NCI-H2196 treated with DMSO at 0.1 percent for 48 hours (cell line): ENCODE measurements around the gene PKD2L2.
"Not testable (repeated sequence)": the region's sequence is repeated elsewhere in the genome, so short reads cannot be mapped to it uniquely, and the experiment has no call there.

Source experiments
- DNase-seq: peaks from one replicate; lab custom pipeline; 2025; ENCODE audit not compliant: unreplicated experiment; lab: John Stamatoyannopoulos, UW

The PKD2L2 gene

GRCh38 chr5:137887831-137888230 is 1.4 kb upstream of the PKD2L2 start:
- no peak for DNase-seq

- DNase-seq = no peak
Measured at GRCh38 chr5:137888466-137888862, 793 bp upstream of the PKD2L2 start.

- DNase-seq = no peak
Measured at GRCh38 chr5:137890845-137891244, 1.6 kb downstream of the PKD2L2 start.

- DNase-seq = no peak
Measured at GRCh38 chr5:137891849-137892248, 2.6 kb downstream of the PKD2L2 start.

GRCh38 chr5:137894586-137894985 is 5.3 kb downstream of the PKD2L2 start:
- DNase-seq = no peak

- DNase-seq = no peak
Measured at GRCh38 chr5:137896560-137896959, 7.3 kb downstream of the PKD2L2 start.

- DNase-seq = no peak
Measured at GRCh38 chr5:137899493-137899892, 10.2 kb downstream of the PKD2L2 start.

- no peak for DNase-seq
Measured at GRCh38 chr5:137901011-137901817, 12.0 kb downstream of the PKD2L2 start.

GRCh38 chr5:137902408-137903133 is 13.3 kb downstream of the PKD2L2 start:
- no peak for DNase-seq

- no peak for DNase-seq
Measured at GRCh38 chr5:137914758-137915157, 25.5 kb downstream of the PKD2L2 start.

- no peak for DNase-seq
Measured at GRCh38 chr5:137916923-137917322, 27.7 kb downstream of the PKD2L2 start.

GRCh38 chr5:137921931-137922330 is 32.7 kb downstream of the PKD2L2 start:
- DNase-seq = no peak

- no peak for DNase-seq
Measured at GRCh38 chr5:137923856-137924255, 34.6 kb downstream of the PKD2L2 start.

- DNase-seq = no peak
Measured at GRCh38 chr5:137932800-137933199, 43.5 kb downstream of the PKD2L2 start.

GRCh38 chr5:137933491-137933911 is 44.2 kb downstream of the PKD2L2 start:
- DNase-seq = no peak

GRCh38 chr5:137935190-137935589 is 45.9 kb downstream of the PKD2L2 start:
- DNase-seq = no peak

- no peak for DNase-seq
Measured at GRCh38 chr5:137935694-137936093, 46.4 kb downstream of the PKD2L2 start.

- DNase-seq = no peak
Measured at GRCh38 chr5:137937994-137938750, 48.9 kb downstream of the PKD2L2 start.

- DNase-seq = no peak
Measured at GRCh38 chr5:137938751-137939143, 49.5 kb downstream of the PKD2L2 start.

GRCh38 chr5:137939331-137939730 is 50.1 kb downstream of the PKD2L2 start:
- DNase-seq = no peak

- DNase-seq = not testable (repeated sequence)
Measured at GRCh38 chr5:137944280-137944679, 55.0 kb downstream of the PKD2L2 start.

GRCh38 chr5:137945825-137946224 is 56.6 kb downstream of the PKD2L2 start:
- no peak for DNase-seq
